Right atrium auricular region (tissue), 2 donors: Measurements from ENCODE around the gene MKRN1. TPM values are rescaled to one million over a fixed set of nuclear protein-coding genes. Genes with fewer than 3 reads are reported as not detected.
A peak's percentile ranks its signal among the peaks of the same experiment; 100 is the strongest.
"Not testable (repeated sequence)": the region's sequence is repeated elsewhere in the genome, so short reads cannot be mapped to it uniquely, and the experiment has no call there.

ENCODE experiments used
- DNase-seq: peaks from one replicate; pipeline ENCODE4 v3.0.0-alpha.2; 2019; ENCODE audit warnings: low spot score
- H3K27ac ChIP-seq, 2 donors: fragments of 200-600 bp; sonication (generic); 1 replicate in 1 of 2; 2 replicates in 1 of 2; pipeline ENCODE4 v1.5.1; 2016 to 2019
- H3K27me3 ChIP-seq, 2 donors: fragments of 200-600 bp; sonication (generic); one replicate each; pipeline versions ENCODE4 v1.5.1 to v1.6.0; 2017 to 2019
- H3K36me3 ChIP-seq: fragments of 200-600 bp; sonication (generic); one replicate; pipeline ENCODE4 v1.5.1; 2016
- H3K4me1 ChIP-seq, 2 donors: fragments of 200-600 bp; sonication (generic); one replicate each; pipeline versions ENCODE4 v1.5.1 to v1.6.0; 2017 to 2019
- H3K4me3 ChIP-seq, 2 donors: fragments of 200-600 bp; sonication (generic); 1 replicate in 1 of 2; 2 replicates in 1 of 2; pipeline ENCODE4 v1.5.1; 2017 to 2019; ENCODE audit warnings: mild to moderate bottlenecking in 1 of 2, moderate library complexity in 1 of 2
- H3K9me3 ChIP-seq, 2 donors: fragments of 200-600 bp; sonication (generic); one replicate each; pipeline ENCODE4 v1.5.1; 2019
- CTCF ChIP-seq, 2 donors: fragments of 200-600 bp; sonication (generic); IDR thresholded peaks; one replicate each; pipeline ENCODE4 v1.5.1; 2019; ENCODE audit warnings: antibody characterized with exemption in 2 of 2
- total RNA-seq, 2 donors: library from RNA; depleted of rRNA; stranded (reverse); fragments of >200 nt; gene quantifications; one replicate each; pipeline ENCODE4 v1.1.0, GENCODE V29; 2016

MKRN1 gene
- total RNA-seq, 2 donors from 2014 or later, result 65.9 to 67.2 TPM

- Histone ChIP-seq H3K4me1 (peaks cover 0 to 12% of the 10 kb centered on the region in 2 donors), H3K27me3 (no peaks in the 10 kb centered on the region), H3K27ac (peak overlapping the region; percentile 86), H3K4me3 (no peak overlapping the region), H3K9me3 (no peaks in the 10 kb centered on the region), H3K36me3 (no peaks in the 10 kb centered on the region)
- TF ChIP-seq CTCF (IDR thresholded peaks at IDR 0.05), result peak in 1 of 2 donors; percentile 44
- DNase-seq, result peak; percentile 63
These were observed 27.6 kb upstream of the MKRN1 start for GRCh38 chr7:140506788-140507464.

- Histone ChIP-seq H3K9me3 (no peaks in the 10 kb centered on the region), H3K27ac (no peak overlapping the region)
These were observed 22.7 kb upstream of the MKRN1 start for GRCh38 chr7:140501966-140502365.

GRCh38 chr7:140497807-140498206 lies 18.5 kb upstream of the MKRN1 start:
- H3K4me3 ChIP-seq, H3K36me3 ChIP-seq, H3K27ac ChIP-seq, H3K27me3 ChIP-seq, DNase-seq, H3K9me3 ChIP-seq, H3K4me1 ChIP-seq: not testable (repeated sequence)

More at GRCh38 chr7:140501966-140502365, 22.7 kb upstream of the MKRN1 start:
- Histone ChIP-seq H3K36me3 (no peaks in the 10 kb centered on the region), H3K4me1 (peaks cover 0 to 8% of the 10 kb centered on the region in 2 donors), H3K4me3 (no peak overlapping the region), H3K27me3 (no peaks in the 10 kb centered on the region)
- no peak for TF ChIP-seq CTCF (IDR thresholded peaks at IDR 0.05)
- DNase-seq, result no peak

DNA sequence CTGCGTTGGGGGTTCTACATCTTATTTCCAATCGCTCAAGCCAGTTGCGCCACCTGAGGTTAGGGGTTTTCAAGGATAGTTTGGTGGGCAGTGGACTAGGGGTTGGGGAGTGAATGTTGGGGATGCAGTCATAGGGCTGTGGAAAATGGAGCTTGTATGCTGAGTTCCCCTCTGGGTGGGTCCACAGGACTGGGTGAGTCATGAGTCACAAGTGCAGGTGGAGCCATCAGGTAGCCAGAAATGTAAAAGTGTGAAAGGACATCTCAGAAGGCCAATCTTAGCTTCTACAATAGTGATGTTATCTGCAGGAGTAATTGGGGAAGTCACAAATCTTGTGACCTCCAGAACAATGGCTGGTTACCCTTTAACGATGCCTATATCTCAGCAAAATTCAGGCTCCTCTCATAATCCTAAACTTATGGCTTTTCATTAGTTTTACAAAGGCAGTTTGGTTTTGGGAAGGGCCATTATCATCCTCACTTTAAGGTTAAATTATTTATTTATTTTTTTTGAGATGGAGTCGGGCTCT lies 18.0 kb upstream of the MKRN1 start:
- DNase-seq, result no peak
- no peaks in the 10 kb centered on the region for H3K4me1 ChIP-seq
- no peaks in the 10 kb centered on the region for H3K36me3 ChIP-seq
- no peak overlapping the region for H3K4me3 ChIP-seq
- no peak overlapping the region for H3K27ac ChIP-seq
- TF ChIP-seq CTCF (IDR thresholded peaks at IDR 0.05), result no peak
- H3K9me3 ChIP-seq, result no peaks in the 10 kb centered on the region
- H3K27me3 ChIP-seq, result no peaks in the 10 kb centered on the region

GRCh38 chr7:140495514-140496097 lies 16.3 kb upstream of the MKRN1 start:
- no peaks in the 10 kb centered on the region for H3K27me3 ChIP-seq
- no peak for TF ChIP-seq CTCF (IDR thresholded peaks at IDR 0.05)

DNA sequence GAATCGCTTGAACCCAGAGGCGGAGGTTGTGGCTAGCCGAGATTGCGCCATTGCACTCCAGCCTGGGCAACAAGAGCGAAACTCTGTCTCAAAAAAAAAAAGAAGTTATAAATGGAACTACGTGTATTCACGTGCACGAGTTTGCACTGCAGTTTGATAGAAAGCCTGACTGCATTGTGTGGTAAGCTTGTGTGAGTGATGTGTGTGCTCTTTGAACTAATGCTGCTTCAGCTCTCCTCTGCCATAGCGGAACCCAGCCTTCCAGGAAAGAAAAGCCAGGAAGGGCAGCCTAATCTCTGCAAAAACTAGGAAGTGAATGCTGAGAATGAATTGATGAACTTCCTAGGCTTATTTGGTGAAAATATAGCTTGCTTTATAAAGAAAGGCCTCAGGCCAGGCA lies 15.6 kb upstream of the MKRN1 start:
- no peak for TF ChIP-seq CTCF (IDR thresholded peaks at IDR 0.05)
- no peak for DNase-seq
- Histone ChIP-seq H3K27ac (no peak overlapping the region), H3K4me1 (no peaks in the 10 kb centered on the region), H3K4me3 (no peak overlapping the region), H3K9me3 (no peaks in the 10 kb centered on the region), H3K27me3 (no peaks in the 10 kb centered on the region), H3K36me3 (no peaks in the 10 kb centered on the region)

More at GRCh38 chr7:140495514-140496097, 16.3 kb upstream of the MKRN1 start:
- H3K36me3 ChIP-seq, result no peaks in the 10 kb centered on the region
- H3K9me3 ChIP-seq, result no peaks in the 10 kb centered on the region
- no peak overlapping the region for H3K4me3 ChIP-seq
- no peak overlapping the region for H3K27ac ChIP-seq
- H3K4me1 ChIP-seq, result no peaks in the 10 kb centered on the region
- DNase-seq, result no peak
